ENCODE measurements around the gene COX15.
A peak's percentile ranks its signal among the peaks of the same experiment; 100 is the strongest.

Gene COX15

DNA sequence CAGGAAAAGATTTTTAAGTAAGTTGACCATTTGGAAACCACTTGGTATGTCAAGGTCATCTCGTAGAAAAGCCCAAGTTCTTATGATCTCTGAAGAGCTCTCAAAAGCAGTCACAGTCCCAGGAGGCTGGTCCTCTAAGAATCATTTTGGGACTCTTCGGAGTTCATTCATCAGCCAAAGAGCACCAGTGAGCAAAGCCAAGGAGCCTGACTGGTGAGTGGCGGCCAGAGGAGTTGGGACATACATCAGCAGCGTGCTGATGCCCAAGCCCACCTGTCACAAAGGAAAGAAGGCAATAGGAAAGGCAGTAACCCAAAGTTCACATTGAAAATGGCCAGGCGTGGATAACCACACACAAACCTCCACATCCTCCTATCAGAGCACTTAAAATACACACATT is 17.5 kb downstream of the COX15 start:
- Histone ChIP-seq H3K79me2 (ENCODE audit: control insufficient read depth, insufficient read depth, low read length, poor library complexity) (no peaks in the 10 kb centered on the region), H3K27ac (ENCODE audit: low read depth, low read length) (no peak overlapping the region), H2AK5ac (ENCODE audit: low read length) (no peak overlapping the region), H3K79me1 (ENCODE audit: low read length) (no peaks in the 10 kb centered on the region), H3K36me3 (ENCODE audit: control insufficient read depth in 1 of 2, insufficient read depth in 2 of 2, low read length in 2 of 2) (peaks cover 22 to 44% of the 10 kb centered on the region in 2 experiments), H3K14ac (ENCODE audit: low read length) (no peak overlapping the region), H4K91ac (ENCODE audit: low read depth, low read length) (no peak overlapping the region), H3K18ac (ENCODE audit: low read length) (no peak overlapping the region), H2BK5ac (ENCODE audit: low read depth, low read length, poor library complexity) (no peak overlapping the region), H3K4me1 (ENCODE audit: control insufficient read depth in 1 of 2, insufficient read depth in 2 of 2, low read length in 2 of 2) (no peaks in the 10 kb centered on the region), H3K27me3 (ENCODE audit: insufficient read depth, low read length) (no peaks in the 10 kb centered on the region), H4K12ac (ENCODE audit: low read depth, low read length) (no peak overlapping the region), H2BK12ac (ENCODE audit: low read length) (no peak overlapping the region), H3K23ac (ENCODE audit: low read length) (no peak overlapping the region), H3K9ac (ENCODE audit: low read length) (no peak overlapping the region), H4K8ac (ENCODE audit: low read depth, low read length) (no peak overlapping the region), H2BK120ac (ENCODE audit: insufficient read depth, low read length, poor library complexity) (no peak overlapping the region), H3K4ac (ENCODE audit: low read depth, low read length) (no peak overlapping the region), H3K4me3 (ENCODE audit: low read depth, low read length) (no peak overlapping the region), H3K9me3 (ENCODE audit: insufficient read depth, low read depth, low read length) (no peaks in the 10 kb centered on the region), H3K4me2 (ENCODE audit: low read length) (no peak overlapping the region), H2AFZ (ENCODE audit: insufficient read depth, low read length, poor library complexity) (no peak overlapping the region)
- no peak for DNase-seq
- WGBS (ENCODE audit: extremely low coverage, insufficient coverage, insufficient read length) = no CpG with 5 or more reads among the region's 5 CpGs

- H3K4me2 ChIP-seq (ENCODE audit: low read length) = no peak overlapping the region
- no peak overlapping the region for H3K9ac ChIP-seq (ENCODE audit: low read length)
- no peak overlapping the region for H3K4me3 ChIP-seq (ENCODE audit: low read depth, low read length)
- H2BK120ac ChIP-seq (ENCODE audit: insufficient read depth, low read length, poor library complexity) = no peak overlapping the region
- H2BK5ac ChIP-seq (ENCODE audit: low read depth, low read length, poor library complexity) = no peak overlapping the region
- no peaks in the 10 kb centered on the region for H3K4me1 ChIP-seq (ENCODE audit: control insufficient read depth in 1 of 2, insufficient read depth in 2 of 2, low read length in 2 of 2)
- no peak overlapping the region for H4K12ac ChIP-seq (ENCODE audit: low read depth, low read length)
- H2AFZ ChIP-seq (ENCODE audit: insufficient read depth, low read length, poor library complexity) = no peak overlapping the region
- no peaks in the 10 kb centered on the region for H3K9me3 ChIP-seq (ENCODE audit: insufficient read depth, low read depth, low read length)
- no peak overlapping the region for H2BK12ac ChIP-seq (ENCODE audit: low read length)
- no peak overlapping the region for H3K18ac ChIP-seq (ENCODE audit: low read length)
- DNase-seq = peak; percentile 42 to 70
- H3K27ac ChIP-seq (ENCODE audit: low read depth, low read length) = no peak overlapping the region
- no peak overlapping the region for H3K23ac ChIP-seq (ENCODE audit: low read length)
- peaks cover 14 to 24% of the 10 kb centered on the region in 2 experiments for H3K36me3 ChIP-seq (ENCODE audit: control insufficient read depth in 1 of 2, insufficient read depth in 2 of 2, low read length in 2 of 2)
- no peaks in the 10 kb centered on the region for H3K27me3 ChIP-seq (ENCODE audit: insufficient read depth, low read length)
- no peak overlapping the region for H4K91ac ChIP-seq (ENCODE audit: low read depth, low read length)
- no peak overlapping the region for H3K14ac ChIP-seq (ENCODE audit: low read length)
- H2AK5ac ChIP-seq (ENCODE audit: low read length) = no peak overlapping the region
- H3K79me1 ChIP-seq (ENCODE audit: low read length) = no peaks in the 10 kb centered on the region
- H3K4ac ChIP-seq (ENCODE audit: low read depth, low read length) = no peak overlapping the region
- no peaks in the 10 kb centered on the region for H3K79me2 ChIP-seq (ENCODE audit: control insufficient read depth, insufficient read depth, low read length, poor library complexity)
- H4K8ac ChIP-seq (ENCODE audit: low read depth, low read length) = no peak overlapping the region
Observed at GRCh38 chr10:99711129-99711719, 20.7 kb downstream of the COX15 start.

GRCh38 chr10:99709480-99710229 is 22.3 kb downstream of the COX15 start:
- Histone ChIP-seq H2AK5ac (ENCODE audit: low read length) (no peak overlapping the region), H3K9me3 (ENCODE audit: insufficient read depth, low read depth, low read length) (no peaks in the 10 kb centered on the region), H3K4ac (ENCODE audit: low read depth, low read length) (no peak overlapping the region), H4K91ac (ENCODE audit: low read depth, low read length) (no peak overlapping the region), H3K4me2 (ENCODE audit: low read length) (no peak overlapping the region), H3K18ac (ENCODE audit: low read length) (no peak overlapping the region), H3K79me2 (ENCODE audit: control insufficient read depth, insufficient read depth, low read length, poor library complexity) (no peaks in the 10 kb centered on the region), H3K4me3 (ENCODE audit: low read depth, low read length) (no peak overlapping the region), H3K23ac (ENCODE audit: low read length) (no peak overlapping the region), H3K27me3 (ENCODE audit: insufficient read depth, low read length) (no peaks in the 10 kb centered on the region), H2BK5ac (ENCODE audit: low read depth, low read length, poor library complexity) (no peak overlapping the region), H3K14ac (ENCODE audit: low read length) (no peak overlapping the region), H3K36me3 (ENCODE audit: control insufficient read depth in 1 of 2, insufficient read depth in 2 of 2, low read length in 2 of 2) (peaks cover 10 to 21% of the 10 kb centered on the region in 2 experiments), H2BK120ac (ENCODE audit: insufficient read depth, low read length, poor library complexity) (no peak overlapping the region), H3K4me1 (ENCODE audit: control insufficient read depth in 1 of 2, insufficient read depth in 2 of 2, low read length in 2 of 2) (no peaks in the 10 kb centered on the region), H3K27ac (ENCODE audit: low read depth, low read length) (no peak overlapping the region), H2AFZ (ENCODE audit: insufficient read depth, low read length, poor library complexity) (no peak overlapping the region), H3K79me1 (ENCODE audit: low read length) (no peaks in the 10 kb centered on the region), H2BK12ac (ENCODE audit: low read length) (no peak overlapping the region), H3K9ac (ENCODE audit: low read length) (no peak overlapping the region), H4K8ac (ENCODE audit: low read depth, low read length) (no peak overlapping the region), H4K12ac (ENCODE audit: low read depth, low read length) (no peak overlapping the region)
- WGBS (ENCODE audit: extremely low coverage, insufficient coverage, insufficient read length) = no CpG with 5 or more reads among the region's 4 CpGs
- DNase-seq = no peak

GRCh38 chr10:99708428-99709012 is 23.4 kb downstream of the COX15 start:
- H3K27me3 ChIP-seq (ENCODE audit: insufficient read depth, low read length) = no peaks in the 10 kb centered on the region
- no peak overlapping the region for H3K4me3 ChIP-seq (ENCODE audit: low read depth, low read length)
- H3K79me1 ChIP-seq (ENCODE audit: low read length) = no peaks in the 10 kb centered on the region
- no peak overlapping the region for H2BK12ac ChIP-seq (ENCODE audit: low read length)
- H3K36me3 ChIP-seq (ENCODE audit: control insufficient read depth in 1 of 2, insufficient read depth in 2 of 2, low read length in 2 of 2) = peaks cover 11 to 20% of the 10 kb centered on the region in 2 experiments
- H3K23ac ChIP-seq (ENCODE audit: low read length) = no peak overlapping the region
- no peak overlapping the region for H4K91ac ChIP-seq (ENCODE audit: low read depth, low read length)
- no peak overlapping the region for H2BK120ac ChIP-seq (ENCODE audit: insufficient read depth, low read length, poor library complexity)
- no peak overlapping the region for H4K8ac ChIP-seq (ENCODE audit: low read depth, low read length)
- H3K4me2 ChIP-seq (ENCODE audit: low read length) = no peak overlapping the region
- no peak overlapping the region for H3K4ac ChIP-seq (ENCODE audit: low read depth, low read length)
- no peak overlapping the region for H3K14ac ChIP-seq (ENCODE audit: low read length)
- H3K4me1 ChIP-seq (ENCODE audit: control insufficient read depth in 1 of 2, insufficient read depth in 2 of 2, low read length in 2 of 2) = no peaks in the 10 kb centered on the region
- DNase-seq = no peak
- no peak overlapping the region for H3K18ac ChIP-seq (ENCODE audit: low read length)
- no peak overlapping the region for H3K9ac ChIP-seq (ENCODE audit: low read length)
- no peak overlapping the region for H2BK5ac ChIP-seq (ENCODE audit: low read depth, low read length, poor library complexity)
- no peak overlapping the region for H2AK5ac ChIP-seq (ENCODE audit: low read length)
- H4K12ac ChIP-seq (ENCODE audit: low read depth, low read length) = no peak overlapping the region
- H3K9me3 ChIP-seq (ENCODE audit: insufficient read depth, low read depth, low read length) = no peaks in the 10 kb centered on the region
- H3K79me2 ChIP-seq (ENCODE audit: control insufficient read depth, insufficient read depth, low read length, poor library complexity) = no peaks in the 10 kb centered on the region
- no CpG with 5 or more reads among the region's 1 CpG for WGBS (ENCODE audit: extremely low coverage, insufficient coverage, insufficient read length)
- no peak overlapping the region for H3K27ac ChIP-seq (ENCODE audit: low read depth, low read length)
- no peak overlapping the region for H2AFZ ChIP-seq (ENCODE audit: insufficient read depth, low read length, poor library complexity)
